ENCODE measurements around the gene ZNF385D. TPM values are rescaled to one million over a fixed set of nuclear protein-coding genes. Genes with fewer than 3 reads are reported as not detected.

ZNF385D gene
- polyA plus RNA-seq, 1 of the 3 experiments (the other 2 are of a cell fraction), result 1.8 TPM

DNA sequence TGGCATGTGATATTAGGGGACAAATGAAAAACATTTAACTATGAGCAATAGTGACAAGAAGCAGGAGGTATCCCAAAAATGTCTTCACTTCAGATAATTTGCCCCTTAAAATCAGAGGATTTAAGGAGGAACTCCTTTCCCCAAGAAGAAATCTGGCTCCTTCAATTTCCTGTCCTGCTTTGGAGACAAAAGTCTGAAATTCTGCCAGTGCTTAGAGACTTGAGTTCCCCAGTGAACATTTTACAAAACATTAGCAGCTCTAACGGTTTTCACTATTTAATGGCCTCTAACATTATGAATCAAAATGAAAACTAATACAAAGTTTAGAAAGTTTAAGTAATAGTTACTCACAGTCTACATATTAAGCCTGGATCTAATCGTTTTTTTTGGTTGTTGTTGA is 40.3 kb upstream of the ZNF385D start:
- CTCF ChIA-PET, result interaction anchor here (1.2 to 1.3 kb wide), 3 partner anchors 21 to 103 kb away, joined by 3 read pairs; no protein-coding TSS in a partner anchor
- POLR2A ChIA-PET, result no interaction called here
- Histone ChIP-seq H3K27me3 (ENCODE audit: insufficient read depth) (no peaks in the 10 kb centered on the region), H4K20me1 (ENCODE audit: insufficient read depth) (no peaks in the 10 kb centered on the region), H3K9ac (no peak overlapping the region), H3K4me1 (ENCODE audit: control insufficient read depth in 1 of 2, insufficient read depth in 2 of 2, low read depth in 1 of 2, low read length in 1 of 2) (peaks cover 0 to 8% of the 10 kb centered on the region in 2 experiments; a peak in 2 of 4 replicates), H3K9me3 (no peaks in the 10 kb centered on the region), H3K4me3 (ENCODE audit: low read depth in 2 of 2, low read length in 1 of 2) (no peak overlapping the region), H3K9me2 (no peaks in the 10 kb centered on the region), H2AFZ (ENCODE audit: low read depth) (no peak overlapping the region), H3K27ac (ENCODE audit: low read depth in 2 of 2, low read length in 1 of 2) (no peak overlapping the region), H3F3A (replicated peaks; ENCODE audit: insufficient read depth) (no peaks in the 10 kb centered on the region), H3K4me2 (no peak overlapping the region), H3K36me3 (replicated peaks in 1 of 2; ENCODE audit: control insufficient read depth in 1 of 2, insufficient read depth in 2 of 2, low read length in 1 of 2) (no peaks in the 10 kb centered on the region), H3K79me2 (ENCODE audit: insufficient read depth) (no peaks in the 10 kb centered on the region)
- TF ChIP-seq ELF1 (IDR thresholded peaks at IDR 0.05) (no peak), MEF2A (IDR thresholded peaks at IDR 0.05; ENCODE audit: borderline replicate concordance, low read depth) (no peak), RFX5 (IDR thresholded peaks at IDR 0.05; ENCODE audit: low read length) (no peak), TAF1 (IDR thresholded peaks at IDR 0.05; ENCODE audit: borderline replicate concordance, low read depth, low read length) (no peak), FOSL2 (IDR thresholded peaks at IDR 0.05; ENCODE audit: borderline replicate concordance, low read depth) (no peak), FOXJ3 (CRISPR knock-in tag; IDR thresholded peaks at IDR 0.05) (no peak), GATA2 (CRISPR knock-in tag; IDR thresholded peaks at IDR 0.05) (no peak), SMC3 (IDR thresholded peaks at IDR 0.05; ENCODE audit: low read depth, low read length) (no peak), TEAD4 (IDR thresholded peaks at IDR 0.05; ENCODE audit: borderline replicate concordance, insufficient read depth) (no peak)
- TF ChIP-seq, protein P1, sequence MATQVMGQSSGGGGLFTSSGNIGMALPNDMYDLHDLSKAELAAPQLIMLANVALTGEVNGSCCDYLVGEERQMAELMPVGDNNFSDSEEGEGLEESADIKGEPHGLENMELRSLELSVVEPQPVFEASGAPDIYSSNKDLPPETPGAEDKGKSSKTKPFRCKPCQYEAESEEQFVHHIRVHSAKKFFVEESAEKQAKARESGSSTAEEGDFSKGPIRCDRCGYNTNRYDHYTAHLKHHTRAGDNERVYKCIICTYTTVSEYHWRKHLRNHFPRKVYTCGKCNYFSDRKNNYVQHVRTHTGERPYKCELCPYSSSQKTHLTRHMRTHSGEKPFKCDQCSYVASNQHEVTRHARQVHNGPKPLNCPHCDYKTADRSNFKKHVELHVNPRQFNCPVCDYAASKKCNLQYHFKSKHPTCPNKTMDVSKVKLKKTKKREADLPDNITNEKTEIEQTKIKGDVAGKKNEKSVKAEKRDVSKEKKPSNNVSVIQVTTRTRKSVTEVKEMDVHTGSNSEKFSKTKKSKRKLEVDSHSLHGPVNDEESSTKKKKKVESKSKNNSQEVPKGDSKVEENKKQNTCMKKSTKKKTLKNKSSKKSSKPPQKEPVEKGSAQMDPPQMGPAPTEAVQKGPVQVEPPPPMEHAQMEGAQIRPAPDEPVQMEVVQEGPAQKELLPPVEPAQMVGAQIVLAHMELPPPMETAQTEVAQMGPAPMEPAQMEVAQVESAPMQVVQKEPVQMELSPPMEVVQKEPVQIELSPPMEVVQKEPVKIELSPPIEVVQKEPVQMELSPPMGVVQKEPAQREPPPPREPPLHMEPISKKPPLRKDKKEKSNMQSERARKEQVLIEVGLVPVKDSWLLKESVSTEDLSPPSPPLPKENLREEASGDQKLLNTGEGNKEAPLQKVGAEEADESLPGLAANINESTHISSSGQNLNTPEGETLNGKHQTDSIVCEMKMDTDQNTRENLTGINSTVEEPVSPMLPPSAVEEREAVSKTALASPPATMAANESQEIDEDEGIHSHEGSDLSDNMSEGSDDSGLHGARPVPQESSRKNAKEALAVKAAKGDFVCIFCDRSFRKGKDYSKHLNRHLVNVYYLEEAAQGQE (IDR thresholded peaks at IDR 0.05; ENCODE audit: low read depth, low read length), result no peak
- TF ChIP-seq, protein P2, sequence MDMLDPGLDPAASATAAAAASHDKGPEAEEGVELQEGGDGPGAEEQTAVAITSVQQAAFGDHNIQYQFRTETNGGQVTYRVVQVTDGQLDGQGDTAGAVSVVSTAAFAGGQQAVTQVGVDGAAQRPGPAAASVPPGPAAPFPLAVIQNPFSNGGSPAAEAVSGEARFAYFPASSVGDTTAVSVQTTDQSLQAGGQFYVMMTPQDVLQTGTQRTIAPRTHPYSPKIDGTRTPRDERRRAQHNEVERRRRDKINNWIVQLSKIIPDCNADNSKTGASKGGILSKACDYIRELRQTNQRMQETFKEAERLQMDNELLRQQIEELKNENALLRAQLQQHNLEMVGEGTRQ (IDR thresholded peaks at IDR 0.05; ENCODE audit: borderline replicate concordance, low read depth, low read length), result no peak
- 25% methylated on average over 2 of the region's 2 CpGs for whole genome bisulfite sequencing (ENCODE audit: low lambda C conversion rate)
- DNase-seq, result no peak

DNA sequence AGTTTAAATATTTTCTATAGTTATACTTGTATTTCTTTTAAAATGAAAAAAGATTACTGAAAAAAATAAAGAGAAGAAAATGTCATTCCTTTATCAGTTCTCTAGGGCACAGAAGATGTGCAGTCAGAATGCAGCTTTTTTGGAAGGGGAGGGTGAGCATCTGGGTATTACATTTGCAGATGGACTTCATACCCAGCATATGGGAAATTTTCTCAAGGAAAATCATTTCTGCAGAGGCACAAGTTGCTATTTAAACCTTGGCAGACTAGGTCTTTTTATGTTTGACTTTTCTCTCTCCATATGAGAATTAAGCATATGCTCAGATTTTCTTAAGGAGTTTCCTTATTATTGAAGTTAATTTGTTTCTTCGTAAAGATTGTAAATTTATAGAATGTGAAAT is 39.5 kb upstream of the ZNF385D start:
- peaks cover 0 to 8% of the 10 kb centered on the region in 2 experiments; a peak in 2 of 4 replicates for H3K4me1 ChIP-seq (ENCODE audit: control insufficient read depth in 1 of 2, insufficient read depth in 2 of 2, low read depth in 1 of 2, low read length in 1 of 2)
- CTCF ChIA-PET, result interaction anchor here (1.2 to 1.3 kb wide), 3 partner anchors 22 to 104 kb away, joined by 3 read pairs; no protein-coding TSS in a partner anchor
- H3K27me3 ChIP-seq (ENCODE audit: insufficient read depth), result no peaks in the 10 kb centered on the region
- H4K20me1 ChIP-seq (ENCODE audit: insufficient read depth), result no peaks in the 10 kb centered on the region
- no peak overlapping the region for H2AFZ ChIP-seq (ENCODE audit: low read depth)
- H3K4me3 ChIP-seq (ENCODE audit: low read depth in 2 of 2, low read length in 1 of 2), result no peak overlapping the region
- H3K9me2 ChIP-seq, result no peaks in the 10 kb centered on the region
- TF ChIP-seq SIN3A (IDR thresholded peaks at IDR 0.05; ENCODE audit: borderline replicate concordance, low read depth, low read length) (no peak), RCOR1 (IDR thresholded peaks at IDR 0.05; ENCODE audit: low read length) (no peak), FOSL2 (IDR thresholded peaks at IDR 0.05; ENCODE audit: borderline replicate concordance, low read depth) (no peak), FOXM1 (IDR thresholded peaks at IDR 0.05; ENCODE audit: low read depth) (no peak)
- H3K27ac ChIP-seq (ENCODE audit: low read depth in 2 of 2, low read length in 1 of 2), result no peak overlapping the region
- H3K9ac ChIP-seq, result no peak overlapping the region
- POLR2A ChIA-PET, result no interaction called here
- H3K36me3 ChIP-seq (replicated peaks in 1 of 2; ENCODE audit: control insufficient read depth in 1 of 2, insufficient read depth in 2 of 2, low read length in 1 of 2), result no peaks in the 10 kb centered on the region
- H3F3A ChIP-seq (replicated peaks; ENCODE audit: insufficient read depth), result no peaks in the 10 kb centered on the region
- no peaks in the 10 kb centered on the region for H3K9me3 ChIP-seq
- DNase-seq, result no peak
- no peaks in the 10 kb centered on the region for H3K79me2 ChIP-seq (ENCODE audit: insufficient read depth)
- H3K4me2 ChIP-seq, result no peak overlapping the region
- WGBS (ENCODE audit: low lambda C conversion rate), result 69% methylated on average over 1 of the region's 1 CpG

Measured in SK-N-SH (cell line).